Central memory CD4-positive, alpha-beta T cell (primary cell): Measurements from ENCODE around the gene CEP170.

Experiments used
- DNase-seq: peaks from one replicate; pipeline ENCODE4 v3.0.0; 2022

The CEP170 gene

DNA sequence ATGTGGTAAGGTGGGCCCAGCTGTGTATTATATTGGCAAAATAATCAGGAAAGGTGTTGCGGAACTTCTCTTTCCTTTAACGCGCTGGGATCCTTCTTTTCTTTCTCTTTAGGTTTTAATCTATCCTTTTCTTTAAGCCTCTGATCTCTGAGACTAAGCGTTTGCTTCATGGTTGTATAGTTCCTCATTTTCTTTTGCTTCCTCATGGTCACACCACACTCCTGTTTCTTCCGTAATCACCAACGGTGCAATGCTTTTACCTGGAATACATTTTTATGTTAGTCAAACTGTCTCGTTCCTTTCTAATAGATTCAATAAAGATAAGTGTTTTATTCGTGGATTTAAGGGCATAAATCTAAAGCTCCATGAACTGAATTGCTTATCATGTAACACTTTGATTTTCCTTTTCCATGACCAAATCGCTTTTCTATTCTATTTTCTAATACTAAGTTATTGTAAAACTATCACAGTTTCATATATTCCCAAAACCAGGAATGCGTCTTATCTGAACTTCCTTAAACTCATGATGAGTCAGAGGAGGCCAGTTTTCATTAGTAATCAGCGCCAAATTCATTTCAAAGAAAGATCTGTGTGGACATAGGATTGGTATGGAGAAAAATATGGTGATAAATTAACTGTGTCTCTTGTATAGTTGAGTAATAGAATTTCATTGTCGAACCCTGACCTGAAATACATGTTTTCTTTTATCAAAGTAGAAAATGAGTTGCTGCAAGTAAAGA lies 13.0 kb upstream of the CEP170 start:
- DNase-seq: no peak

GRCh38 chr1:243267471-243267880 lies 12.4 kb upstream of the CEP170 start:
- no peak for DNase-seq

DNA sequence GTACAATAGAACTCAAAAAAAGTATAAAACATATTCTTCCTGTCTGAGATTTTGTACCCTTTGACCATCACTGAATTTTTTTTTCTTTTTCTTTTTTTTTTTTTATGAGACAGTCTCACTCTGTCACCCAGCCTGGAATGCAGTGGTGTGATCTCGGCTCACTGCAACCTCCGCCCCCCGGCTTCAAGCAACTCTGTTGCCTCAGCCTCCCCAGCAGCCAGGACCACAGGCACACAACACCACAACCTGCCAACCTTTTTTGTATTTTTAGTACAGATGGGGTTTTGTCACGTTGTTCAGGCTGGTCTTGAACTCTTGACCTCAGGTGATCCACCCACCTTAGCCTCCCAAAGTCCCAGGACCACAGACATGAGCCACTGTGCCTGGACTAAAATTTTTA lies 11.2 kb upstream of the CEP170 start:
- DNase-seq: no peak

DNA sequence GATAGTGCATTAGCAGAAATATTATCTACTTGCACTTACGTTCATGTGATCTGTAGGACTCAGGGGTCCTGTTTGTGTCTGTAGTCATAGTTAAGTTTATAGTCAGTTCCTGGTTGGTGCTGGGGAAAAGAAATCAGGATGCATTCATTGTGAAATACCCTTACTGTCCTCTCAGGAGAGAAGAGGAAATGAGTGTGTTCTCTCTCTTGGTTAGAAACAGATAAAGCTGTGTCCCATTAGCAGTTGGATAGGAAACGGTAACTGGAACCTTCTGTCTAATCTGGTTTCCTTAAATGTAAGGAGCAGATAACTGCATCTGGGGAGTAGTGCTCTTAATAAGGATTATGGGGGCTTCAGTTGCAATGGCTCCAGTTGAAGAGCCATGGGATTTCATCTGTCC lies 9.6 kb upstream of the CEP170 start:
- no peak for DNase-seq

DNA sequence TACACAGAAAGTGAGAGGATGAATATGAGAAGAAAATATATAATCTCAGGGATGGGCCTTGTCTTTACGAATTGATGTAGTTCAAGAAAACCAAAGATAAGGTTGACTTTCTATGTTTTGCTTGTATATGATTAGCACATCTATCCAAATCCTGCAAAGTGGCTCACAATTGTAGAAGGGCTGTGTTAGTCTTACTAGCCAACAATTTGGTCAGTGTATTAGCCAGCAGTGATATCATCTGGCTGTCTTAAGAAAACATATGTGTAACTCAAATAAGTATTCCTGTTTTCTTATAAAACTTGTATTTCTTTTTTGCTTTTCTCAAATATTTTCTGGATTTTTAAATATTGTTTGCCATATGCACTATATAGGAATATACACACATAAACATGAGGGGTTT lies 6.3 kb upstream of the CEP170 start:
- no peak for DNase-seq

- no peak for DNase-seq
Observed at GRCh38 chr1:243260221-243260880, 5.3 kb upstream of the CEP170 start.

DNA sequence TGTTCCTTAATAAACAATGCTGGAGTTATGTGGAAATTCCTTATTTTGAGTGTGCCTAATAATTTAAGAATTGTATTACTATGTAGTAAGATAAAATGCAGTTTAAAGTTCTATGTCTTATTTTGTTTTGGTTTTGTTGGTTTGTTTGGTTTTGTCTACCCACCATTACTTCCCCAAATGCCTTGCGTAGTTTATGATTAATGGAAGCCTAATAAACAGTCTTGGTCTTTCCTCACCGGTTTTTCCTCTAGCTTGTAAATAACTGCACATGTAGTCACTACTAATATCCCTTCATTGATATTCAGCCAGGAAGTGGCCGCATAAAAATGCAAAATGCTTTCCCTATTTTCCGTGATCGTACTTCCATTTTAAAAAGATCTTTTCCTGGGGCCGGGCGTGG lies 3.6 kb upstream of the CEP170 start:
- no peak for DNase-seq

DNA sequence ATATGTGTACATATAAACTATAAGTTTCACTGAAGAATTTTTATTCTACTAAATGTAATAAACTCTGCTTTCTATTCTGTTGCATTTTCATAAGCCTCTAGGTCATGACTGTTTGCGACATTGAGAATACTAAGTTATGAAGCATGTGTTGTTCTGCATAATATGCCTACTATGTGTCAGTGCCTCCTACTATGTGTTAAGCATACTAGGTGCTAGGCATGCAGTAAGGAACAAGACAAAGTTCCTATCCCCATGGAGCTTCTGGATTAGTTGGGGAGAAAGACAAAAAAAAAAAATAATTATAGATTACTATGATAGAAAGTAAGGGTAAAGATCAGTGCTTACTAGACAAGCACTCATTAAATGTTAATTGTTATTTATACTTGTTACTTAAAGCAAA lies 2.1 kb upstream of the CEP170 start:
- no peak for DNase-seq

DNA sequence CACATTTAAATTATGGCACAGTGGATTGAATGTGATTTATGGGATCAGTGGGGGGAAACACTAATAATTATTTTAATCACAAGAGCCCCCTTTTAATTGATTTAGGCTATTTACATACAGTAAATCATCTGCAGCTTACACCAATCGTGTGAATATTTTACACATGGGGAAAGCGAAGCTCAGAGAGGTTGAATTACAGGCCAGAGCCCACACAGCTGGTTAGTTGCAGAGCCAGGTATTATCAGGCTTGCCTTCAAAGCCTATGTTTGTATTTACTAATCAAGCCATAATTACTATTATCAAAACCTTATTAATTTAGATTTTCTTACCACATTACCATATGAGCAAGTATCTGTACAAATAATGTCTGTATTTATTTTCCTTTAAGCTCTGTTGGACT lies 1.5 kb upstream of the CEP170 start:
- no peak for DNase-seq

GRCh38 chr1:243255791-243256512 lies 871 bp upstream of the CEP170 start, which contains the start of gene SDCCAG8:
SDCCAG8 (plus strand) TSS chr1:243256041; CDS start chr1:243256174, 133 bp downstream.
- peak; percentile 95 for DNase-seq

GRCh38 chr1:243254233-243254926 lies 701 bp downstream of the CEP170 start:
- peak; percentile 57 for DNase-seq

DNA sequence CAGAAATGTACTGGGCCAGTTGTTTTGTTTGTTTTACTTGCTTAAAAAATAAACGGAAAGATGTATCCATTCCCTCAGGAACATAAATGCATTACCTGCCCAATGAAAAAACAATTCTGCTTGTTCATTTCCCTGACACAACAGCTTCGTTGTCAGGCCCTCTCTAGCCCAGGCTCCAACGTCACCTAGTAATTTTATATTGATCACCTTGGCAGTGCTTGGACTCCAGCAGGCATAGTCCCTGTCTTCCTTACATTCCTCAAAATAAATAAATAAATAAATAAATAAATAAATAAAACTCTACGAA lies 1.2 kb downstream of the CEP170 start:
- no peak for DNase-seq

GRCh38 chr1:243253211-243253925 lies 1.7 kb downstream of the CEP170 start:
- no peak for DNase-seq

DNA sequence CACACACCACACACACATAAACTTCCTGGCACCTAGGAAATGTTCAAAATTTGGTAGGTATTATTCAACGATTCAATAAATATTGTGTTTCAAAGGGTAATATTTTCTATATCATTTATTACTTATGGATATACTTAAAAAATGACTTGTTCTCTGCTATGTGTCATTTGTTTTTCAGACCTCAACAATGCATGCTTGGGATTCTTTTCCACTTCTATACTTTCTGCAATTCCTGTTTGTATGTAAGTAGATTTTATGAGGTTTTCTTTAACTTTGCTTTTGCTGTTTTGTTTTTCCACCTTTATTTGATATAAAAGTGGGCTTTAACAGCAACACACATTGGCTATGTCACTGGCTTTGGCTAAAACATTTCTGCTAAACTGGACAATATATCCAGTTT lies 3.5 kb downstream of the CEP170 start:
- no peak for DNase-seq

DNA sequence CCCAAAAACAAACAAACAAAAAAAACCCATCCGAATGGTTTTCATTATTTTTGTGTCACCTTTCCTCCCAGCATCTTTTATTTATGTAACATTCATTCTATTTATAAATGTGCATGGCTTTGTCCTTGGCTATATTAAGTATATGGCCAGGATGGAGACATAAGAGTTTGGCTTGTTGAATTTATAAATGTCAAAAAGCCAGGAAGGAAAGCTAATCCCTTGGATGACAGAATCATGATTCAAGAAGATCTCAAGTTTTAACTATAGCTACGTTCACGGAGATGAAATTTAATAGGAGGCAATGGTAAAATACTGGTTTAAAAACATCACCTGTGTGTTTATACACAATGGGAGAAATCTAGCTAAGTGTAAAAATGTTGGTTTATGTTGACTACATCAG lies 5.0 kb downstream of the CEP170 start:
- DNase-seq: no peak

GRCh38 chr1:243249214-243249613 lies 5.9 kb downstream of the CEP170 start:
- no peak for DNase-seq

DNA sequence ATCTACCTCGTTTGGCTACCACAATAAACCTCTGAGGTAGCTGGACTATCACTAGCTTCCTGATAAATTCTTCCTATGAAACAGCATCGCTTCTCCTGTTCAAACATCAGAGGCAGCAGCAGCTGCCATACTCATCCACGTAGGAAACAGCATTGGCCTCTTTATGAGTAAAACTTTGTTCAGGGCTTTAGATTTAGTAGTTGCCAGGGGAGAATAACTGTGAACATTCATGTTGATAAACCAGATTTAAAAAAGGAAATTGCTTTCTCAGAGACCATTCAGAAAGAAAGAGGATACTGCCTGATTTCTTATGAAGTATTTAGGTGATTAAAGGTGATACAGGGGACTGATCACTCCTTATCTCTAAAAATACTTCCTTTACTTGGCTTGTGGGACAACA lies 7.2 kb downstream of the CEP170 start:
- no peak for DNase-seq

- DNase-seq: no peak
Observed at GRCh38 chr1:243246916-243247315, 8.2 kb downstream of the CEP170 start.

GRCh38 chr1:243244432-243244841 lies 10.6 kb downstream of the CEP170 start:
- DNase-seq: no peak

DNA sequence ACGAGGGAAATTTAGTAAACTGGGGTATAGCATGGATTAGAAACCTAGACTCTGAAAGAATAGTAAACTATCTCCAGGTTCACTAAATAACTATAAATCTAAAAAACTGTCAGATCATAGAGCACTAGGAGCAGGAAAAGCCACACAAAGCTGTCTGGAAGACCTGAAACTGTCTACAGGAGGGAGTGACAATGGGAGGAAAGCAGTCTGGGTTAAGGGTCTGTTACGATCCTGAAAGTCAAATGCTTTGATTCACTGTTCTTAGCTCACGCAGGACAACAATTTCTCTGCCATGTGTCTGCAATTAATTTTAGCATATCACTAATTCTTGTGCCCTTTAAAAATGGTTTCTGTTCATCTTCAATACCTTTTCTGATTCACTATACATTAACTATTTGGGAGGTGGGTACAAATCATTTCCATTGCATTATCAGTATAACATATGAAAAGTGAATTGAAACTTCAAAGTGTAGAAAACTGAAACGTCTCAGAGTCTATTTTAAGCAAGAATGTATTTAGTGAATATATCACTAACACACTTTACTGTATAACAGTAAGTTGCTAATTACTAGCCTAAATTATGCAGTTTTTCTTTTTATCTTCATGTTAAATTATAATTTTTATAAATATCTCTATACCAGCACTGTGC lies 18.4 kb downstream of the CEP170 start:
- no peak for DNase-seq

DNA sequence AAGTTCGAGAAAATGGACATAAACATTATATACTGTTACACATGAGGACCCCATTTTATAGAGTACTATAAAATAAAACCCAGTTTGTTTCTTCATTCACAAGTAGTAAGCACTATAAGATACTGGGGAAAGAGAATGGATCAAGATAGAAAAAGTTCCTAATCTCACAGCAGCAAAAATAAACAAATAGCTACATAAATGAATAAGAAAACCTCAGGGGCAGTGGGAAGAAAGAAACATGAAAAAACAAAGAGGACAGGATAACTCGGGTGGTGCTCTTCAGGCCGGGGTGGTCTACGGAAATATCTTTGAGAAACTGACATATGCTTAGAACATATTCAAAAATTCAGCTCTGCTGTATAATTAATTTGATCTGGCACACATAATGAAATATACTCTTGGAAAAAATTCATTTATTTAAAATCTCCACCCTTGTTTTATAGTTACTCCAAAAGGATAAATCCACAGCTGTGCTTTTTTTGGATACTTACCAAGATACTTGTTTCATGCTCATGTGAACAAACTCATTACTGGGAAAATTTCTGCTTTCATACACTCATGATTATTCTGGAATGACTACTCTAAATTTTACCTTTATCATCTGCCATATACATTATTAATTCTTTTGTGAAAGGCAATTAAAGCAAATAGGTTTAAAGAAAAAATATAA lies 20.0 kb downstream of the CEP170 start:
- no peak for DNase-seq

DNA sequence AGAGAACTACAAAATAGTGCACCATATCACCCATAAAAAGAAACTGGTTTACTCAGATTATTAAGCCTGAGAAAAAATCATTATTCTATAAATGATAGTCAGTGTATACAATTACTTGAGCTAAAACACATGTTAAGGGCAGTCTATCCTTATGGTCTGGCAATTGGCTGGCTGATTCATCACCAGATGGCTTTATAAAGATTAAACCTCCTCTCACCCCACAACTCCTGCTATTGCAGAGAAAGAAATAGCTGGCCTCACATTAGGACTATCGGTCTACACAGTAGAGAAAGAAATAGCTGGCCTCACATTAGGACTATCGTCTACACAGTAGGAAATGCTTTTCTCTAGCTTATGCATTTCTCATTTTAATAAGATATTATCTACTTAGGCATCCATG lies 21.2 kb downstream of the CEP170 start:
- DNase-seq: no peak
